Stomach (tissue), 4 donors: ENCODE results near the gene PPFIA1.

Experiments
- POLR2A ChIP-seq, 4 donors: fragments of 450-650 bp; IDR thresholded peaks; one replicate each; pipeline ENCODE4 v1.6.1; 2016; ENCODE audit warnings: antibody characterized with exemption in 4 of 4, control low read depth in 2 of 4, mild to moderate bottlenecking in 1 of 4, moderate library complexity in 1 of 4
- TF ChIP-seq, protein P1 (sequence below), 7 experiments: fragments of 450-650 bp in 4 of 7; fragments of 200-600 bp in 3 of 7; sonication (generic) in 3 of 7; IDR thresholded peaks; one replicate each; pipeline ENCODE4 v1.5.1; 2016 to 2019; ENCODE audit warnings: antibody characterized with exemption in 7 of 7, control low read depth in 2 of 7, mild to moderate bottlenecking in 1 of 7

DNA sequence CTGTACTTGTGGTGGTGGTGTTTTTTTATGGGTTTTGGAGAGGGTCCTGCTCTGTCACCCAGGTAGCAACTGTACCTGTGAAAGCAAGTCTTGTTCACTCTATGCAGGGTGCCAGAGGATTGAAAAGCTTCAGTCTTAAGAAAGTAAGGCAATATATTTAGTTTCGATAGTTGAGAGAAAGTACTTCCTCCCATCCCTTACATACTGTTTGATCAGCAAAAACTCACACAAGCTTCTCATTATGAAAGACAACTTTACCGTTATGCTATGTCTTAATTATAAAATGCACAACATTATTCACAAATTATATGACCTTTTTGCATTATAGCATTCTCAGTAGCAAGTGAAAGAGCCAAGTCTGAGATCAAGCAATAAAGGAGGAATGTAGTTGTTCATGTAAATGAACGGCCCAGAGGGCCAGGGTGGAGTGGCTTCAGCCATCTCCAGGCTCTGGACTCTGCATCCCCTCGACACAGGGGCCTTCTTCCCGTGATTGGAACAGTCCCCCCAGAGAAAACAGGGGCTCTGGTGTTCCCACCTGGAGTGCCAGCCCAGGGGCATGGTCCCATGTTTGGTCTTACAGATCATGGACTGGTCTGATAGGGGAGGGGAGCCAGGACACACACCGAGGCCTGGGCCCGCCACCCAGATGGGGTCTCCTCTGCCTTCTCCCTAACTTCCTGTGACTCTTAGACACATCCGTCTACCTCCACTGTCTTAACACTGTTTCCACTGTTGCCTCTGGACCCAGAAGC, 89.1 kb downstream of the PPFIA1 start:
- TF ChIP-seq POLR2A (IDR thresholded peaks at IDR 0.05) = no peak
- TF ChIP-seq, protein P1, sequence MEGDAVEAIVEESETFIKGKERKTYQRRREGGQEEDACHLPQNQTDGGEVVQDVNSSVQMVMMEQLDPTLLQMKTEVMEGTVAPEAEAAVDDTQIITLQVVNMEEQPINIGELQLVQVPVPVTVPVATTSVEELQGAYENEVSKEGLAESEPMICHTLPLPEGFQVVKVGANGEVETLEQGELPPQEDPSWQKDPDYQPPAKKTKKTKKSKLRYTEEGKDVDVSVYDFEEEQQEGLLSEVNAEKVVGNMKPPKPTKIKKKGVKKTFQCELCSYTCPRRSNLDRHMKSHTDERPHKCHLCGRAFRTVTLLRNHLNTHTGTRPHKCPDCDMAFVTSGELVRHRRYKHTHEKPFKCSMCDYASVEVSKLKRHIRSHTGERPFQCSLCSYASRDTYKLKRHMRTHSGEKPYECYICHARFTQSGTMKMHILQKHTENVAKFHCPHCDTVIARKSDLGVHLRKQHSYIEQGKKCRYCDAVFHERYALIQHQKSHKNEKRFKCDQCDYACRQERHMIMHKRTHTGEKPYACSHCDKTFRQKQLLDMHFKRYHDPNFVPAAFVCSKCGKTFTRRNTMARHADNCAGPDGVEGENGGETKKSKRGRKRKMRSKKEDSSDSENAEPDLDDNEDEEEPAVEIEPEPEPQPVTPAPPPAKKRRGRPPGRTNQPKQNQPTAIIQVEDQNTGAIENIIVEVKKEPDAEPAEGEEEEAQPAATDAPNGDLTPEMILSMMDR (IDR thresholded peaks at IDR 0.05) = no peak
